Kidney (tissue), 14 donors: ENCODE data around the gene PDE6G. TPM values are rescaled to one million over a fixed set of nuclear protein-coding genes. Genes with fewer than 3 reads are reported as not detected.

Experiments
- DNase-seq, 5 donors: peaks; one replicate each; pipeline ENCODE4 v3.0.0-alpha.2; 2013 to 2020
- FAIRE-seq: peaks from 2 replicates; lab custom pipeline; 2012; peaks lifted over from hg19 to GRCh38; lab: Jason Lieb, UNC
- H3K27ac ChIP-seq, 2 donors: one replicate each; pipeline ENCODE4 v1.7.0; 2013; ENCODE audit warnings: low read depth in 2 of 2, low read length in 2 of 2, inconsistent platforms in 1 of 2
- H3K27me3 ChIP-seq: one replicate; pipeline ENCODE4 v1.7.1; 2013; ENCODE audit warnings: low read length, inconsistent platforms; ENCODE audit not compliant: control insufficient read depth, insufficient read depth
- H3K36me3 ChIP-seq, 3 donors: one replicate each; pipeline versions ENCODE4 v1.7.0 to v1.7.1; 2013; ENCODE audit warnings: low read length in 3 of 3, control low read depth in 1 of 3, inconsistent platforms in 1 of 3; ENCODE audit not compliant: insufficient read depth in 3 of 3, control insufficient read depth in 2 of 3
- H3K4me1 ChIP-seq, 3 donors: one replicate each; pipeline versions ENCODE4 v1.7.0 to v1.7.1; 2013; ENCODE audit warnings: low read length in 3 of 3, inconsistent platforms in 1 of 3, low read depth in 1 of 3; ENCODE audit not compliant: control insufficient read depth in 2 of 3, insufficient read depth in 2 of 3
- H3K4me3 ChIP-seq, 3 donors: one replicate each; pipeline versions ENCODE4 v1.7.0 to v1.8.1; 2013; ENCODE audit warnings: low read length in 3 of 3, control low read depth in 1 of 3, inconsistent platforms in 1 of 3
- H3K9ac ChIP-seq, 3 donors: one replicate each; pipeline versions ENCODE4 v1.7.0 to v1.7.1; 2013; ENCODE audit warnings: low read length in 3 of 3, control low read depth in 1 of 3, inconsistent platforms in 1 of 3
- H3K9me3 ChIP-seq, 3 donors: one replicate each; pipeline versions ENCODE4 v1.7.0 to v1.7.1; 2013; ENCODE audit warnings: low read length in 3 of 3, control low read depth in 1 of 3, inconsistent platforms in 1 of 3; ENCODE audit not compliant: control insufficient read depth in 2 of 3, insufficient read depth in 1 of 3
- CTCF ChIP-seq: IDR thresholded peaks from 3 replicates; pipeline ENCODE4 v1.5.1; 2012; ENCODE audit warnings: mild to moderate bottlenecking, moderate library complexity, borderline replicate concordance; ENCODE audit not compliant: insufficient read depth; ENCODE audit errors: extremely low read depth
- intact Hi-C: fragments of 100-400 bp; cut with DNase I; formaldehyde crosslinking; loops from one replicate; pipeline ENCODE4 v1.11.1; 2022
- polyA plus RNA-seq: library from polyadenylated mRNA; stranded (reverse); fragments of 350-450 nt; fragmentation: Illumina TruSeq; extraction: RNeasy Lipid Tissue Mini Kit (QIAGEN cat#74804); gene quantifications from one replicate; pipeline ENCODE4 v1.2.3, GENCODE V29; 2014; ENCODE audit warnings: low read depth, low replicate concordance; ENCODE audit not compliant: insufficient read depth
- total RNA-seq: library from RNA; stranded (reverse); fragmentation: NEBNext Ultra II Directional; extraction: Animal tissue kit (Norgen Biotek cat#: 25700); gene quantifications from one replicate; pipeline ENCODE4 v1.2.1, GENCODE V29; 2021
- donor health status: control.
- donor health status: control.
- donor health status: control.
- donor health status: control.
- donor health status: control.
- donor health status: DM: yes; HTN: yes; CAD: no.
- donor health status: Normal renal cell carcinoma (clear cell type).

Gene PDE6G
- total and polyA plus RNA-seq, 2 donors from 2014 or later, result 3.2 to 5.4 TPM

DNA sequence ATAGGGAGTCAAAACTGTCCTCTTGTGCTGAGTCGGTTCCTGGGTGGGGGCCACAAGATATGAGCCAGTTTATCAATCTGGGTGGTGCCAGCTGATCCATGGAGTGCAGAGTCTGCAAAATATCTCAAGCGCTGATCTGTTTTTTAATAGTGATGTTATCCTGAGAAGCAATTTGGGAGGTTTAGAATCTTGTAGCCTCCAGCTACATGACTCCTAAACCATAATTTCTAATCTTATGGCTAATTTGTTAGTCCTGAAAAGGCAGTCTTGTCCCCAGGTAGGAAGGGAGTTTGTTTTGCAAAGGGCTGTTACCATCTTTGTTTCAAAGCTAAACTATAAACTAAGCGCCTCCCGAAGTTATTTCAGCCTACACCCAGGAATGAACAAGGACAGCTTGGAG is 17.7 kb downstream of the PDE6G start:
- H3K9ac ChIP-seq, result no peak overlapping the region
- TF ChIP-seq CTCF, result no peak
- DNase-seq, result no peak
- peaks cover 0 to 9% (median 4%) of the 10 kb centered on the region in 3 donors for H3K4me1 ChIP-seq
- no peak overlapping the region for H3K27ac ChIP-seq
- H3K4me3 ChIP-seq, result no peak overlapping the region
- no peaks in the 10 kb centered on the region for H3K27me3 ChIP-seq
- H3K36me3 ChIP-seq, result no peaks in the 10 kb centered on the region
- intact Hi-C loops, result no loop called here
- FAIRE-seq, result no peak
- no peaks in the 10 kb centered on the region for H3K9me3 ChIP-seq

- FAIRE-seq (no peak), DNase-seq (peak; percentile 90 to 95 (median 93))
- intact Hi-C loops, result no loop called here
- Histone ChIP-seq H3K4me1 (peaks cover 0 to 9% (median 7%) of the 10 kb centered on the region in 3 donors), H3K4me3 (peak within 1 kb of the TSS; percentile 92 to 97 (median 97)), H3K27me3 (no peaks in the 10 kb centered on the region), H3K27ac (peak within 1 kb of the TSS; percentile 77 to 87), H3K9me3 (no peaks in the 10 kb centered on the region), H3K9ac (peak within 1 kb of the TSS; percentile 74 to 99 (median 83)), H3K36me3 (peaks cover 0 to 2% (median 0%) of the 10 kb centered on the region in 3 donors)
- TF ChIP-seq CTCF, result peak; percentile 10
Measured at GRCh38 chr17:81636505-81637288, 19.6 kb downstream of the PDE6G start, which contains the start of the genes NPLOC4 and TSPAN10. TSS of gene NPLOC4 (minus strand) at chr17:81637112. CDS start at chr17:81636930, 182 bp downstream. TSS of gene TSPAN10 (plus strand) at chr17:81637196. CDS start at chr17:81642413, 5,217 bp downstream.

GRCh38 chr17:81635973-81636504 is 20.3 kb downstream of the PDE6G start:
- H3K4me3 ChIP-seq, result peak overlapping the region; percentile 80 to 97 (median 92)
- H3K27me3 ChIP-seq, result no peaks in the 10 kb centered on the region
- no peak for TF ChIP-seq CTCF
- peaks cover 0 to 2% (median 0%) of the 10 kb centered on the region in 3 donors for H3K36me3 ChIP-seq
- H3K9me3 ChIP-seq, result no peaks in the 10 kb centered on the region
- DNase-seq, result peak in 1 of 5 donors; percentile 17
- no peak for FAIRE-seq
- peak overlapping the region; percentile 77 to 87 for H3K27ac ChIP-seq
- peak overlapping the region; percentile 72 to 99 (median 74) for H3K9ac ChIP-seq
- intact Hi-C loops, result no loop called here
- H3K4me1 ChIP-seq, result peaks cover 0 to 9% (median 7%) of the 10 kb centered on the region in 3 donors
